HG03108 (cell line): ENCODE data around the gene CKS2.
"Not testable (repeated sequence)": the region's sequence is repeated elsewhere in the genome, so short reads cannot be mapped to it uniquely, and the experiment has no call there.

Experiments
- ATAC-seq: cut with Tn5 transposase; IDR thresholded peaks from one replicate; pipeline ENCODE4 v1.9.1; 2021; ENCODE audit warnings: moderate library complexity; ENCODE audit not compliant: unreplicated experiment

Gene CKS2

DNA sequence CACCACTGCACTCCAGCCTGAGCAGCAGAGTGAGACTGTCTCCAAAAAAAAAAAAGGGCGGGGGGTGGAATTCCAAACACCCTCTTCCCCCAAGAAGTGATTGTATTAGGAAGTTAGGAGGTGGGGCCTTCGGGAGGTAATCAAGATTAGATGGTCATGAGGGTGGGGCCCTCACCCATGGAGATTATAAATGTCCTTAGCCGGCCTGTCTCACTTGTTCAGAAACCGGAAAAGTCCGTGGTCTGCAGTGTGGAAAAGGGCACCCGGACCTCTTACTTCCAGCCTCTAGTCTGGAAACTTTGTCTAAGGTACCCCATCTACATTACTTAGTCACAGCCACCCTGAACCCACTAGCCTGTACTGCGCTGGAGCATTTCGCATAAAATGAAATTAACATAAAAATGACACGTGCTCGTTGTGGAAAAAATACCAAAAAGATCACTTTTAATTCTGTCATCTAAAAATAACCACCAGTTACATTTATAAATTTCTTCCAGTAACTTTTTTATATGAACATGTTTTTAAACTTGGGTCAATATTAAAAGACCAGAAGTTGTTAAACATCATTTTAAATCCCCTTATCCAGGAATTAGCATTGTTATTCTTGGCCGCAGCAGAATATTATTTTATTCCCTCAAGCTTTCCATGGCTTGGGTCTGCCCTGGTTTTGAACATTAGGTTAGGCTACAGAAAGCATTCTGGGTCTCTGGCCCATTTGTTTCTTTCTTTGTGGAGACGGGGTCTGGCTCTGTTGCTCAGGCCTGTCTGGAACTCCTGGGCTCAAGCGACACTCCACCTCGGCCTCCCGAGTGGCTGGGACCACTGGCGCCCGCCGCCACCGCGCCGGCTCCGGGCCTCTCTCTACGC is 1.2 kb upstream of the CKS2 start:
- no peak for ATAC-seq

- ATAC-seq: peak; percentile 2
Observed at GRCh38 chr9:89311346-89312221, 589 bp downstream of the CKS2 start.

DNA sequence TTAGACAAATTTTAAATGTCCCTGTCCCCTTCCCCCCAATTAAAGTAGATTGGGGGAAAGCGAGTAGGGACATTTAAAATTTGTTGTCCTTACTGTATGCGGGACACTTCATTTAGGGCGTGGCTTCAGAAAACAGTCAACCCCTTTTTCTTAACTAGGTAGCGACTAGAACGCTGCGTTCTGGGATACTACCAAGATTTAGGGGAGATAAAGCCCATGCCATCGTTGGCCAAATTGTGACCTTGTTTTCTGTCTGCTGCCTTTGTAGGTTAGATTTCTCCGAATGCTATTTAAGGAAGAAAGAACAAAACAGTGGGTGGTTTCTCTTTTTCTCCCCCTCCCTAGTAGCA is 1.2 kb downstream of the CKS2 start:
- no peak for ATAC-seq

DNA sequence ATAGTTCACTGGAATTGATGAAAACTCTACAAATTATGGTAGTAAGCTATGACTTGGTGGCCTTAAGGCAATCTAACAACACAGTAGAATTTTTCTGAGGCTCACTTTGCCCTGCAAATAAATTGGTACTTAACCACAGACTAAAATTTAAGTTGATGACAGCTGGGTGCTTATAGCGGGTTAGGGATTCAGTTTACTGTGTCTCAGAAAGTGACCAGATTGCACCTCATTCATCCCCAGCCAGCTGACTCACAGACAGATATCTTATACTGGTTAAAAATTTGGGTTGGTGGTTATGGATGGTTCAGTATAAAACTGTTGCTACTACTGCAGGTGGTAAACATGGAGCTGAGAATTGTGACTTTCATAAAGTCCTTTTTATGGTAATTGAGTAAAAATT is 2.8 kb downstream of the CKS2 start:
- ATAC-seq: no peak

DNA sequence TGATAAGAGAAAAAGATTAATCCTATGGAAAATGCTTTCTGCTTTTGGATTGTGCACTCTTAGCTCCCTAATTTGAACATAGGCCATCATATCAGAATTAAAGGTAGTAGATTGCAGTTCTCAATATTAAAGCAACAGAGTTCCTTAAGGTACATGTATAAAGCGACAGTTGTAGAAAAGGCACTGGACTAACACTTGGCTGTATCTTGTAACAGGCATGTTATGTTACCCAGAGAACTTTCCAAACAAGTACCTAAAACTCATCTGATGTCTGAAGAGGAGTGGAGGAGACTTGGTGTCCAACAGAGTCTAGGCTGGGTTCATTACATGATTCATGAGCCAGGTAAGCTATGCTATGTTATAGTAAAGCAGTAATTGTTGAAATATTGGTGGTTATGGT is 4.0 kb downstream of the CKS2 start:
- no peak for ATAC-seq

DNA sequence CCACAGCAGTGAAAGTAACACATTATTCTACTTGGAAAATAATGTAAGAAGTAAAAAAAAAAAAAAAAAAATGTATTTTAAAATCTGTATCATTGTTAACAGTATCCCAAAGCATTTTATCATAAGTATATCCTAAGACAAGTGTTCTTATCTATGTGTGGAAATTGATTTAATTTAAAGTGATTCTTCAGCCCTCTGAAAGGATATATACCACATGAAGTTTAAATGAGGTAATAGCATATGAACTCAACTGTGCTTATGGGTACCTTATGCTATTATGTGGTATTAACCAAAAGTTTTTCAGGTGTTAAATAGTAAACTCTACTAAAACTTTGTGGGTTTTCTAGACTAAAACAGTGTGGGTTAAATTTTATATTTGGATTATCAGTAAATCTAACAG is 4.5 kb downstream of the CKS2 start:
- ATAC-seq: no peak

- ATAC-seq: no peak
Observed at GRCh38 chr9:89317282-89317681, 6.3 kb downstream of the CKS2 start.

- peak; percentile 90 for ATAC-seq
Observed at GRCh38 chr9:89318123-89319014, 7.4 kb downstream of the CKS2 start, which contains the start of gene SECISBP2. Gene SECISBP2, plus strand, starts transcription at chr9:89318500. Its CDS starts 77 bp downstream, at chr9:89318577.

DNA sequence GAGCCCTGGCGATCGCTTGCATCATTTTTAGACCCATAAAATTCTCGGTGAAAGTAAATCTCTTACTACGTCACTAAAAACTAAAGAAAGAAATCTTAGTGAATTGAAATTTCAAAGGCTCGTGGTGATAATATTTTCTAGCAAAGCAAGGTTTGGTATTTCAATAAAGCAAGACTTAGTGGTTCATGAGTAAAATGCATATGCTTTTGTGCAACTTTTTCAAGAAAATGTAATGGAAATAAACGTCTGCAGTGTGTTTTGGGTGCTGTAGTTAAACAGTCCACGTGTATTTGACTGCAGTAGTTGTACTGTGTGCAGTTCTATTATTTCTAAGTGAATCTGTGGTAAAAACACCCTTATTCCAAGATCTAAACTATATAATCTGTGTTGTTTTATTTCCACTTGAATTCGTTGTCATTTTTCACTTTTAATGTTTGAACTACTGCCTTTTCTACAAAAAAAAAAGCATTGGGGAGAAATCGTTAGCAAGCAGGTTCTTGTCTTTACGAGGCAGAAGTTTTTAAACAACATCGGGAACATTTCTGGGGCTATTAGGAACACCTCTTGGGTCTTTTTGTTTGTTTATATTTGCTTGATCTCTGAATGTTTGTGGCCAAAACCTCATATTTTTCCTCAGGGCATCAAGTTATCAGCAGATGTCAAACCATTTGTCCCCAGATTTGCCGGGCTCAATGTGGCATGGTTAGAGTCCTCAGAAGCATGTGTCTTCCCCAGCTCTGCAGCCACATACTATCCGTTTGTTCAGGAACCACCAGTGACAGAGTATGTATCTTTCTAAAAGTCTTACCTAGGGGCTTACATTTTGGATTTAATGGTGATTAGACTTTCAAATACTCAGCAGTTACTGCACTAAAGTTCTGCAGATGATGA is 8.3 kb downstream of the CKS2 start:
- ATAC-seq: no peak

- ATAC-seq: no peak
Observed at GRCh38 chr9:89323390-89323789, 12.4 kb downstream of the CKS2 start.

DNA sequence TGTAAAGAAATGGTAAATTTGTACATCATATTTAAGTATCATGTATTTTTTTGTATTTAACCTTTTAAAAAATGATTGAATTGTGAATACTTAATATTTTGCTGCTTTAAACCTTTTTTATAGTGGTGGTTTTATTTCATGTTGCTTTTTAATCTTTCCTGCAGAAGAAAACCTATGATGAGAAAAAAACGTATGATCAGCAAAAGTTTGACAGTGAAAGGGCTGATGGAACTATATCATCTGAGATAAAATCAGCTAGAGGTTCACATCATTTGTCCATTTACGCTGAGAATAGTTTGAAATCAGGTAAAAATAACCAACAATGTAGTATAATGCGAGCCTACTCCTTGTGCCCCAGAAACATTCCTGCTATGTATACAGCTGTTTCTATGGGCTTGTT is 14.7 kb downstream of the CKS2 start:
- ATAC-seq: no peak

- ATAC-seq: no peak
Observed at GRCh38 chr9:89328064-89328463, 17.1 kb downstream of the CKS2 start.

DNA sequence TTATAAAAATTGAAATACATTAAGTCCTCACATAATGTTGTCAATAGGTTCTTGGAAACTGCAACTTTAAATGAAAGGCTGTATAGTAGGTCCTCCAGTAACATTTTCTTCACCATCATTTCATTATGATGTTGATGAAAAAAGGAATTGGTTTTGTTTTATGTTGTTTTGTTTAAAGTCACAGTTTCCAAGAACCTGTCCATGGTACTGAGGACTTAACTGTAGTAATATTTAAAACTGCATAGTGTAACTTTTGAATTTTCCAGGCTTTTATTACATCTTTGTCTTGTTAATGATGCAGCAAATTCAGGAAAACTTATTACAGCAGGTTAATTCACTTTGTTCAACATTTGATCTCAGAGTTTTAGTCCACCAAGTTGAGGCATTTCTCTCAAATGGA is 18.9 kb downstream of the CKS2 start:
- no peak for ATAC-seq

- ATAC-seq: no peak
Observed at GRCh38 chr9:89330513-89330912, 19.5 kb downstream of the CKS2 start.

DNA sequence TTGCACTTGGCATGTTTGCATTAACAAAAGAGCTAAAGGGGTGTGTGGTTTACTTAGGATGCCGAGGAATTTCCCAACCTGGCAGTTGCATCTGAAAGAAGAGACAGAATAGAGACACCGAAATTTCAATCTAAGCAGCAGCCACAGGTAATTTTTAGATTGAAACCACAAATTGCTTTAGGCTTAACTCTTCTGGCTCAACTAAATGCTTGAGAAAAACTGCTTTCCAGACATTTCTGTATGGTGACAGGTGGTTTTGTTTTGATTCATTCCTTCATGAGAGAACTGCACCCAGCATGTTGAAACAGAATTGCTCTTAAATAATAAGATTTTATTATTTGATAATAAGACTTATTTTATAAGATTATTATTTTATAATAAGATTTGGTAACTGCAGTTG is 28.8 kb downstream of the CKS2 start:
- no peak for ATAC-seq

DNA sequence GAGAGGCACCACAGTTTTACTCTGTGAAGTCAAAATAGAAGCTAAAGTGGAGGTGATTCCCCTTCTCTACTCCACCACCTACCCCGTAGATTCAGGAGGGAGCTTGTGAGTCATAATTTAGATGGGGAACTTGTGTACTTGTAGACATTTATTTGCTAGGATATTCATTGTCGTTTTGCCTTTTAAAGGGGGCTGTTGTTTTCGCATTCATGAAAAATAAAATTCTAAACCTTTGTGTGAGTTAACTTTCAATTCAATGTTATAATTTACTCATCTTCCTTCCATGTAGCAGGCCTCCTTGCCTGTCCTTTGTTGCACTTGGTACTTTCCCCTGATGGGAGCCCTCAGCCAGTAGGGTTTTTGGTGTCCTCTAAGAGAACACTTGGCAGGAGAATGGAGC is 29.3 kb downstream of the CKS2 start:
- peak; percentile 79 for ATAC-seq

GRCh38 chr9:89342213-89342612 is 31.2 kb downstream of the CKS2 start:
- no peak for ATAC-seq

DNA sequence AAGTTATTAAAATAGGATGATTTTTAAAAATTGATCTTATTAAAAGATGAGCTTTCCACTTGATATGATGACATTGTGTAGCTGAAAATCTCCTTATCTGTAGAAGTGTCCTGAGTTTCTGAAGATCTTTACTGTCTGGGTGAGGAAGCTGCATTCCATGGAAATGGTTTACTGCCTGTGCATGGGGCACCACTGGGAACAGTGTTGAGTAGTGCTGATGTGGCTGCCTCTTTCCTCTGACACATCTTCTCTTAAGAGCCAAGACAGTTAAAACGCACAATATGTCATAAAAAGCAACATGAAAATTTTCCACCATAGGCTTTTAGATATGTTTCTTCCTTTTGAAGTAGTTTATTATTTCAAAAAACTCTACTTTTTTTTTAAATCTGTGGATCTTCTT is 32.0 kb downstream of the CKS2 start:
- ATAC-seq: no peak

DNA sequence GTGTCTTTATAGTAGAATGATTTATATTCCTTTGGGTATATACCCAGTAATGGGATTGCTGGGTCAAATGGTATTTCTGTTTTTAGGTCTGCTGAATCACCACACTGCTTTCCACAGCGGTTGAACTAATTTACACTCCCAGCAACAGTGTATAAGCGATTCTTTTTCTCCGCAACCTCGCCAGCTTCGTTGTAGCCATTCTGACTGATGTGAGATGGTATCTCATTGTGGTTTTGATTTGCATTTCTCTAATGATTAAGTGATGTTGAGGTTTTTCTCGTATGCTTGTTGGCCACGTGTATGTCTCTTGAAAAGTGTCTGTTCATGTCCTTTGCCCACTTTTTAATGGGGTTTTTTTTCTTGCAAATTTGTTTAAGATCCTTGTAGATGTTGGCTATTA is 32.8 kb downstream of the CKS2 start:
- ATAC-seq: not testable (repeated sequence)

DNA sequence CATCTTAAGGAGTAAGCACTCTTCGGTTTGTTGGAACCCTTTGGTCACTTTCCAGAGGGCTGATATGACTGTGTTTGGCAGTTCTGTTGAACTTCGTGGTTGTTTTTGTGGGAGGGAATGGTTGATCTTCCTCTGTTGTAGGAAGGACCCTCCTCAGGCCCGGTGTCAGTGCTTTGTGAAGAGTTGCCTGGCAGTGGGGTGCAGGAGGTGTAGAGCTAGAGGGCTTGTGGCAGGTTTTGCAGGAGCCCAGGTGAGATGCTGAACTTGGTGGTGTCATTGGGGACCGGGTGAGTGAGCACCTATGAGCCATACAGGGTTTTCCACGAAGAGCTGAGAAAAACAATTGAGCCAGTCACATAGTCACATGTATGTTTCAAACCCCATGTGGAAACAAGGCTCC is 34.5 kb downstream of the CKS2 start:
- no peak for ATAC-seq
